GF-D8 (cell line): Measurements from ENCODE around the gene IFNAR1.
"Not testable (repeated sequence)": the region's sequence is repeated elsewhere in the genome, so short reads cannot be mapped to it uniquely, and the experiment has no call there.

Experiments used
- DNase-seq: peaks from one replicate; lab custom pipeline; 2025; lab: John Stamatoyannopoulos, UW

IFNAR1 gene

DNA sequence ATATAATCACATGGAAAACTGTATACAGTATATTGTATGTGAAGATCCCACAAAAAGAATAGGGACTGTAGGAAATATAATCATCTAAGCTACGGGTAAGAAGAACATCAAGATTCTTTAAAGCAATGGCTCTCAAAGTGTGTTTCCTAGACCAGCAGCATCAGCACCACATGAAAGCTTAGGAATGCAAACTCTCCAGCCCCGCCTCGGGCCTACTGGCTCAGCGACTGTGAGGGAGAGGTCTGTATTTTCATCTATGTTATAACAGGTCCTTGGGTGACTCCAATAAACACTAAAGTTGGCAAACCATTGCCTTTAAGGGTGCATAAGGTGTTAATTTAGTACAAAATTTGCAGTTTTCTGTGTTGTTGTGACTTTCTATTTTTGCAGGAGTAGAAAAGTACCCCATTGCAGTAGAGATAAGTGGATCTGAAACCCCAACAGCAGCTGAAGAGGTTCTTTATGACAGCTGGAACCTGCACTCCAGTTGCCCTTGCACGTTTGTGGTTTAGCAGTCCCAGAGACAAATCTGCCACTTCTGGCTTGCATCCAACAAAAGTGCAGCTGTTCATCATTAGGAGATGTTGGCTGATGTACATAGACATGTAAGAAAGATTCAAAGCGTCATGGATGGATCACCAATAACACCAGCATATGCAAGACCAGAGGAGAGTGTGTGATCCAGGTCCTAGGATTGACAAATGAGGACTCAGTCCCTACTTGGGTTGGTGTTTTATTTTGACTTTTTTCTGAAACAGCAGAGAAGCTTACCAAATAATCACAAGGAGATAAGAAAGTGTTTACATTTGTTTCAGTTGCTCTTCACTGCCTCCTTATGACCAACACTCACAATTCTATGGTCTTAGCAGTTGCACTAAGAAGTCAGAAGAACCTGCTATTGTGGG lies 15.9 kb upstream of the IFNAR1 start:
- peak; percentile 69 for DNase-seq

GRCh38 chr21:33309778-33310177 lies 15.0 kb upstream of the IFNAR1 start:
- DNase-seq: no peak

DNA sequence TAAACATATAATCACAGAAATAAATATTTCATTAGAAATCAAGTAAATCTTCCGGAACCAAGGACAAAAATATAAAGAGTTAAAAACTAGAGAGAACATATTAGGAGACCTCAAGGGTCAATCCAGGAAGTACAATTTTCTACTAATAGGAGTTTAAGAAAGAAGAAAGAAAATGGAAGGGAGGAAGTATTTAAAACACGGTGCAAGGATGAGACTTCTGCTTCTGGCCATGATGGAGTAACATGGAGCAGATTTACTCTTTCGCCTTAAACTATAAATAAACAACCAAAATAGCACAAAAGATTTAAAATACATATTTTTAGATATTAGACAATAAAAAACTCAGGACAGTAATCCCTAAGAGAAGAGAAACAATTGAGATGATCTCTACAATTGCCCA lies 12.6 kb upstream of the IFNAR1 start:
- DNase-seq: no peak

DNA sequence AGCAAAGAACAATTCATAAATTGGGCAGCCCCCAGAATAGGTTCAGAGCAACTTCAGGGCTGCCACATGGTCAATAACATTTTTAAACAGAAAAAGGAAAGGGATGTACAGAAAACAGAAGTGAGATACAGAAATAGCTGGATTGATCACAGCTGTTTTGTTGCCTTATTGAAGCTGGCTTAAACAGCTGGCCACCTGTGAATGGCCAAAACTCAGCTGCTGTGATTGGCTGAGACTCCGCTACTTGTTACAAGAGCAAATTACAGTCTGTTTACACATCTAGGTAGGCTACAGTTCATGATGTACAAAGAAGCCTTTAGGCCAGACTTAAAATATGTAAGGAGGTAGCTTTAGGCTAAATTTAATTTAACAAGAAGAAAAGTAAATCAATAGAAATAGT lies 11.6 kb upstream of the IFNAR1 start:
- no peak for DNase-seq

DNA sequence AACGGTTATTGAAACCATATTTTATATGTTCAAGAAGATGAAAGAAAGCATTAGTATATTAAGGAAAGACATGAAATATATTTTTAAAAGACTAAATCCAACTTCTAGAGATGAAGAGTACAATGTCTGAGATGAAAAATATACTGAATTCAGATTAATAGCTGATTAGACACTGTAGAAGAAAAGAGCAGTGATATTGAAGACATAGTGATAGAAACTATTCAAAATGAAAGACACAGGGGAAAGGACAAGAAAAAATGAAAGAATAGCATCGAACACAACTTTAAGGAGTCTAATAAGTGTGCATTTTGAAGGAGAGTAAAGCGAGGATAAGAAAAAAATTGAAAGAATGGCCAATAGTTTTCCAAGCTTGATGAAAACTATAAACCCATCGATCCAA lies 11.2 kb upstream of the IFNAR1 start:
- DNase-seq: no peak

DNA sequence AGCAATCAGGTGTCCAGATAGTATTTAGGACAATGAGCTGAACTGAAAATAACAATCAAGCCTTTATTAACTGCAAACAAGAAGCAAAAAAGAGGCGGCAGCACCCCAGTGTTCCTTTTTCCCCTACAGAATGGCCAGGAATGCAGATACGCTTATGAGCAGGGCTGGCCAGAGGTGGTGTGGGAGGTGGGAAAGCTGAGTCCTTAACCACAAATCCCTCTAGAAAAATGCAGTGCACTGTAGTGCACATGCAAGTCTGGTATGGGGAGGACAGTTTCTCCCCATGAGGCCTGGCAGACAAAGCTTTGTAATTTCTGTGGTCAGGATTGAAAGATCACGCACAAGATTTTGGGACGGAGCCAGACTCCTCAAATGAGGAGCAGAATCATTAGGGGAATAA lies 10.7 kb upstream of the IFNAR1 start:
- no peak for DNase-seq

- DNase-seq: no peak
Measured at GRCh38 chr21:33315946-33316710, 8.6 kb upstream of the IFNAR1 start.

- DNase-seq: no peak
Measured at GRCh38 chr21:33317145-33317544, 7.6 kb upstream of the IFNAR1 start.

- no peak for DNase-seq
Measured at GRCh38 chr21:33317786-33318486, 6.8 kb upstream of the IFNAR1 start.

- DNase-seq: not testable (repeated sequence)
Measured at GRCh38 chr21:33321005-33321404, 3.8 kb upstream of the IFNAR1 start.

DNA sequence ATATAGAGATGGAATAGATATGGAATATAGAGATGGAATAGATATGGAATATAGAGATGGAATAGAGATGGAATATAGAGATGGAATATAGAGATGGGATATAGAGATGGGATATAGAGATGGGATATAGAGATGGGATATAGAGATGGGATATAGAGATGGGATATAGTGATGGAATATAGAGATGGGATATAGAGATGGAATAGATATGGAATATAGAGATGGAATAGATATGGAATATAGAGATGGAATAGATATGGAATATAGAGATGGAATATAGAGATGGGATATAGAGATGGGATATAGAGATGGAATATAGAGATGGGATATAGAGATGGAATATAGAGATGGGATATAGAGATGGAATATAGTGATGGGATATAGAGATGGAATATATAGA lies 1.2 kb upstream of the IFNAR1 start:
- not testable (repeated sequence) for DNase-seq

- DNase-seq: peak; percentile 27
Measured at GRCh38 chr21:33325222-33326067, 675 bp downstream of the IFNAR1 start.

DNA sequence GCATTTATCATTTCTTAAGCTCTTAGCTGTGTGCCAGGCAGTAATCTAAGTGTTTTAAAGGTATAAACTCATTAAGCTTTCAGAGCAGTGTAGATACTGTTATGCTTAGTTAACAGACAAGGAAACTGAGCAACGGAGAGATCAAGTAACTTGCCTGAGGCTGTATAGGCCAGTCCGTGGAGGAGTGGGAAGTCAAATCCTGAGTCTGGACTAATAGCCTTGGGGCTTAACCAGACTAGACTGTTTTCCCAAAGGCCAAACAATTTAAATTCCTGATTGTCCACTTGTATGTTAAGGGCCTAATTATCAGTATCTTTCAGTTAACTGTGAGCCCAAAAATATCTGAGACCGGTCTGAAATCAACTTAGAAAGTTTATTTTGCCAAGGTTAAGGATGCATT lies 2.6 kb downstream of the IFNAR1 start:
- no peak for DNase-seq

- no peak for DNase-seq
Measured at GRCh38 chr21:33327792-33328433, 3.1 kb downstream of the IFNAR1 start.

GRCh38 chr21:33330726-33331125 lies 6.0 kb downstream of the IFNAR1 start:
- no peak for DNase-seq

- DNase-seq: no peak
Measured at GRCh38 chr21:33332143-33332542, 7.4 kb downstream of the IFNAR1 start.

DNA sequence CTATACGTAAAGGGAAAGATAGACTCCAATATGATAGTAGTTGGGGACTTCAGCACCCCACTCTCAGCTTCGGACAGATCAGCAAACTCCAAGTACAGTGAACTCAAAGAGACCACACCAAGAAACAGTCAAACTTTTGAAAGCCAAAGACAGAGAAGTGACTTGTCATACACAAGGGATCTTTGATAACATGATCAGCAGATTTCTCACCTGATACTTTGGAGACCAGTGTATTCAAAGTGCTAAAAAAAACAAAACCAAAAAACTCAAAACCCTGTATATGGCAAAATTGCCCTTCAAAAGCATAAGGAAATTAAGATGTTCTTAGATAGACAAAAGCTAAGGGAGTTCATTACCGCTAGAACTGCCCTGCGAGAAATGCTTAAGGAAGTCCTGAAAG lies 9.4 kb downstream of the IFNAR1 start:
- DNase-seq: no peak

- no peak for DNase-seq
Measured at GRCh38 chr21:33334824-33335223, 10.1 kb downstream of the IFNAR1 start.

DNA sequence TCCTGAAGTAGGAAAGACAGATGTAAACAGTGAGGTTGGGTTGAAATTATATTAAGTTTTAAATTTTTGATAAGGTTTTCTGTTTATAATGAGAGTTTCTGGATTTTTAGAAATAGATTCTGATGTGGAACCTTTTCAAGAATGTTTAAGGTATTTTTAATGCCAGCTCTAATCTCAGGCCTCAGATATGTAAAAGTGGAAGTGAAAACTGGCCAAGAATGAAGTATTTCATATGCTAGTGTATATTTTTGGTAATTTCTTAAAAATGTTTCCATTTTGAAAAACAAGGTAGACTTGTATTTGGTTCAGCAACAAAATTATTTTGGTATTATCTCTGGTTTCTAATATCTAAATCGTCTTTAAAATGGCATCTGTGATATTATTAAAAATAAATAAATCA lies 14.4 kb downstream of the IFNAR1 start:
- no peak for DNase-seq

DNA sequence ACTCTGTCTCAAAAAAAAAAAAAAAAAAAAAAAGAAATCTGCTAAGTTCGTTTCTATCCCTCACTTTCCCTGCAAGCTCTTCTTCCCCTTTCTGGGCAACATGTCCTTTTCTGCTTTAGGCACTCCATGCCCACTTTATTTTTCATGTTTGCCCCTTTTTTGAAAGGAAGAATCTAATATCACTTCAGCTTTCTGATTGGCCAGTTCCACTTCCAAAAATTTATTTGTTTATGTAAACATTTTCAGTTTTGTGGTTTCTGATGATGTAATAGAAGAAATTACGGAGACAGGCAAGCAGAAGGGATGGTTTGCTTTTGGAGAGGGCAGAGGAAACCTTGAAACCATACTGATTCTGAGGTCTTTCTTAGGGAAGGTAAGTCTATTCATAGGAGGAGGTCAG lies 15.1 kb downstream of the IFNAR1 start:
- DNase-seq: no peak

- no peak for DNase-seq
Measured at GRCh38 chr21:33345751-33346238, 21.0 kb downstream of the IFNAR1 start.
